K562 (cell line): ENCODE measurements around the gene LRRK1. TPM values are rescaled to one million over a fixed set of nuclear protein-coding genes. Genes with fewer than 3 reads are reported as not detected.

Experiments used
- ATAC-seq: fragments of 200-7000 bp; cut with Tn5 transposase; 3 replicates; pipeline ENCODE4 v1.9.1; 2020; ENCODE audit warnings: moderate library complexity
- BruUV-seq: library from RNA; stranded (reverse); fragments of 400-500 nt; replicated peaks from 2 replicates; lab custom pipeline; 2021; lab: Mats Ljungman, UMichigan
- CTCF ChIA-PET: fragments of 300-600 bp; formaldehyde crosslinking; extraction: SDS; loops from one replicate; lab custom pipeline; 2021; ENCODE audit warnings: low intra/inter-chr PET ratio; lab: Yijun Ruan, JAX
- POLR2A ChIA-PET: fragments of 300-600, 350-650 bp; sonication (Branson Sonifier 250); formaldehyde crosslinking; extraction: SDS; loops from one replicate; lab custom pipeline; 2021; ENCODE audit warnings: antibody characterized with exemption, inconsistent platforms; lab: Yijun Ruan, JAX
- DNase-seq, 4 experiments: peaks; one replicate each; pipeline versions ENCODE4 v3.0.0 to v3.0.0-alpha.2; 2011 to 2018; ENCODE audit warnings: low spot score in 3 of 4, mixed read lengths in 3 of 4; ENCODE audit errors: extremely low read depth in 1 of 4
- FAIRE-seq: peaks from 2 replicates; lab custom pipeline; 2011; peaks lifted over from hg19 to GRCh38; lab: Jason Lieb, UNC
- H2AFZ ChIP-seq: 2 replicates; pipeline ENCODE4 v1.6.0; 2011; ENCODE audit warnings: low read depth, low read length, control low read depth, inconsistent platforms
- H3K27ac ChIP-seq: fragments of 200-600 bp; 3 replicates; pipeline ENCODE4 v1.8.0; 2011; ENCODE audit warnings: low read depth, mild to moderate bottlenecking, control low read depth, inconsistent platforms, low read length, moderate library complexity, mixed read lengths; ENCODE audit errors: extremely low read depth
- H3K27me3 ChIP-seq, 2 experiments: fragments of 300-600 bp in 1 of 2; 2 replicates in 1 of 2; 3 replicates in 1 of 2; pipeline versions ENCODE4 v1.6.0 to v1.8.0; 2011; ENCODE audit warnings: inconsistent platforms in 2 of 2, low read length in 2 of 2, mild to moderate bottlenecking in 1 of 2, mixed read lengths in 1 of 2, moderate library complexity in 1 of 2; ENCODE audit not compliant: control insufficient read depth in 2 of 2, insufficient read depth in 2 of 2
- H3K36me3 ChIP-seq: fragments of 300-600 bp; 3 replicates; pipeline ENCODE4 v1.8.0; 2011; ENCODE audit warnings: mild to moderate bottlenecking, low read length, inconsistent platforms; ENCODE audit not compliant: control insufficient read depth, insufficient read depth
- H3K4me1 ChIP-seq, 2 experiments: fragments of 200-600 bp in 1 of 2; replicated peaks in 1 of 2; 2 replicates in 1 of 2; 3 replicates in 1 of 2; pipeline versions ENCODE4 v1.5.1 to v1.8.0; 2011; ENCODE audit warnings: inconsistent platforms in 2 of 2, low read length in 2 of 2, mild to moderate bottlenecking in 1 of 2, mixed read lengths in 1 of 2, moderate library complexity in 1 of 2; ENCODE audit not compliant: control insufficient read depth in 2 of 2, insufficient read depth in 2 of 2
- H3K4me2 ChIP-seq: 2 replicates; pipeline ENCODE4 v1.6.1; 2011; ENCODE audit warnings: low read length, control low read depth, inconsistent platforms, mixed read lengths; ENCODE audit not compliant: insufficient read depth
- H3K4me3 ChIP-seq: fragments of 200-600 bp; sonication (generic), shearing (Covaris generic); 2 replicates; pipeline ENCODE4 v1.5.1; 2016; ENCODE audit warnings: control low read depth, inconsistent platforms
- H3K79me2 ChIP-seq: fragments of 200-600 bp; 3 replicates; pipeline ENCODE4 v1.8.0; 2011; ENCODE audit warnings: low read length, inconsistent platforms; ENCODE audit not compliant: control insufficient read depth, insufficient read depth
- H3K9ac ChIP-seq, 2 experiments: 2 replicates each; pipeline versions ENCODE4 v1.6.0 to v1.6.1; 2011; ENCODE audit warnings: low read depth in 2 of 2, low read length in 2 of 2, control low read depth in 1 of 2, inconsistent platforms in 1 of 2, mild to moderate bottlenecking in 1 of 2, mixed read lengths in 1 of 2; ENCODE audit not compliant: insufficient read depth in 1 of 2
- H3K9me1 ChIP-seq: one replicate; pipeline ENCODE4 v1.6.0; 2011; ENCODE audit warnings: inconsistent platforms, mild to moderate bottlenecking, low read length, moderate library complexity; ENCODE audit not compliant: control insufficient read depth, insufficient read depth
- H3K9me3 ChIP-seq: replicated peaks from 2 replicates; pipeline ENCODE4 v1.5.1; 2011; ENCODE audit warnings: low read depth, low read length, inconsistent platforms; ENCODE audit not compliant: control insufficient read depth, insufficient read depth
- H4K20me1 ChIP-seq: replicated peaks from 2 replicates; pipeline ENCODE4 v1.6.1; 2011; ENCODE audit warnings: low read length, inconsistent platforms, mixed read lengths; ENCODE audit not compliant: control insufficient read depth, insufficient read depth
- CAMTA2 ChIP-seq: fragments of 250-450 bp; sonication (Bioruptor Pico); conservative IDR thresholded peaks from 2 replicates; pipeline ENCODE4 v1.5.1; 2022
- CREBBP ChIP-seq: IDR thresholded peaks from one replicate; pipeline ENCODE4 v1.6.1; 2012; ENCODE audit warnings: low read depth, mild to moderate bottlenecking, control low read depth, inconsistent platforms, low read length
- GATA2 ChIP-seq: sonication (generic); formaldehyde crosslinking; IDR thresholded peaks from 2 replicates; pipeline ENCODE4 v1.4.0; 2020; ENCODE audit warnings: mild to moderate bottlenecking, missing genetic modification reagents
- POU5F1 ChIP-seq: fragments of 150-350 bp; IDR thresholded peaks from 2 replicates; pipeline ENCODE4 v1.6.1; 2014; ENCODE audit warnings: borderline replicate concordance, low read length, low read depth, mild to moderate bottlenecking; ENCODE audit not compliant: partially characterized antibody
- SMAD3 ChIP-seq: fragments of 450-650 bp; formaldehyde crosslinking; conservative IDR thresholded peaks from 2 replicates; pipeline ENCODE4 v1.4.0; 2020; ENCODE audit warnings: mild to moderate bottlenecking
- TSC22D4 ChIP-seq: fragments of 450-650 bp; IDR thresholded peaks from 2 replicates; pipeline ENCODE4 v1.6.1; 2016; ENCODE audit warnings: missing genetic modification characterization, missing biosample characterization, control low read depth
- WGBS: fragments of 100-300 bp; shearing (Covaris generic); methylation state at CpG from one replicate; pipeline ENCODE4 v1.1.6; 2016; ENCODE audit warnings: low coverage, mixed read lengths; ENCODE audit not compliant: insufficient coverage; ENCODE audit errors: missing lambda C conversion rate; 5-methylcytosine and 5-hydroxymethylcytosine counted together
- in situ Hi-C: fragments of 300-500 bp; cut with MboI; formaldehyde crosslinking; loops from 4 replicates; pipeline ENCODE4 v1.15.0; 2018; ENCODE audit warnings: inconsistent platforms, mixed read lengths
- intact Hi-C: fragments of 100-400 bp; cut with micrococcal nuclease; formaldehyde crosslinking; loops from 2 replicates; pipeline ENCODE4 v1.14.2; 2022
- polyA plus RNA-seq, 8 experiments: library from polyadenylated mRNA; depleted of rRNA in 4 of 8; stranded (reverse) in 5 of 8; unstranded in 3 of 8; fragments of >200 nt; fragmentation: Nextera tagmentation in 2 of 8; fragmentation: Illumina TruSeq in 1 of 8; extraction: Ambion mirVana in 2 of 8; extraction: Trizol in 1 of 8; gene quantifications; 2 replicates each; pipeline versions ENCODE4 v1.2.1 to v1.2.3, GENCODE V29; 2011 to 2014; ENCODE audit warnings: inconsistent platforms in 1 of 8, missing spikeins in 1 of 8
- total RNA-seq, 7 experiments: library from RNA; depleted of rRNA in 6 of 7; stranded (reverse); fragments of >200 nt in 6 of 7; fragmentation: Illumina TruSeq in 2 of 7; extraction: Trizol in 2 of 7; gene quantifications; 2 replicates each; pipeline versions ENCODE4 v1.2.1 to v1.2.3, GENCODE V29; 2011 to 2021; ENCODE audit warnings: low replicate concordance in 1 of 7

Gene LRRK1
- total and polyA plus RNA-seq, 9 of the 15 experiments (the other 6 are each of a cell fraction or from before 2014, with no cell fraction given): 0.01 to 1.5 (median 0.11) TPM

DNA sequence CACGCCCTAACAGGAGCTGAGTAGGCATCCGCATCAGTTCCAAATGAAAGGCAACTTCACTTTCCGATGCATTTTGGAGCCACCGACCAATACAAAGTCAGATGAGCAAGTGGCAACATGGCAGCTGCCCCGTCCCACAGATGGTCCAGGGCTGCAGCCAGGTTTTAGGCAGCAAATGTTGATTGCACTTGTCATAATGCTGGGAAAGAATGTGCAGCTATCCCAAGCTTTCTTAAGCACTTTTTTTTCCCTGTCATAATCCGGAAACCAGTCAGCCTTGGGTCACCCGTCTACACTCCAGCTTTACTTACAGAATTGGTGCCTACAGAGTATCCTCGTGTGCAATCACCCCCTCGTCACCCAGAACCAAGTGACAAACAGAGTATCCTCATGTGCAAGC is 185.0 kb downstream of the LRRK1 start:
- Histone ChIP-seq H3K79me2 (no peaks in the 10 kb centered on the region), H3K9ac (no peak overlapping the region), H3K4me1 (peaks cover 17 to 25% of the 10 kb centered on the region in 2 experiments; a peak in 4 of 5 replicates), H3K9me1 (no peaks in the 10 kb centered on the region), H3K27me3 (peaks cover 0 to 36% of the 10 kb centered on the region in 2 experiments; a peak in 3 of 5 replicates), H3K4me3 (no peak overlapping the region), H3K27ac (no peak overlapping the region), H3K36me3 (no peaks in the 10 kb centered on the region), H2AFZ (no peak overlapping the region), H4K20me1 (no peaks in the 10 kb centered on the region; the same call in 1 of the 2 replicates), H3K4me2 (no peak overlapping the region), H3K9me3 (peaks cover 2% of the 10 kb centered on the region)
- FAIRE-seq: no peak
- no peak for TF ChIP-seq GATA2 (CRISPR knock-in tag)
- TF ChIP-seq TSC22D4: no peak
- no peak for TF ChIP-seq POU5F1
- TF ChIP-seq CAMTA2 (CRISPR knock-in tag): no peak
- no peak for TF ChIP-seq CREBBP
- no peak for TF ChIP-seq SMAD3 (CRISPR knock-in tag)
- ChIA-PET POLR2A (no interaction called here), CTCF (no interaction called here)
- intact Hi-C loops: no loop called here
- BruUV-seq: no TSS peak
- no peak for DNase-seq
- in situ Hi-C loops: no loop called here
- no peak for ATAC-seq
- WGBS: 27% methylated on average over 9 of the region's 9 CpGs
